ENCODE measurements around the gene CRYBA1. TPM values are rescaled to one million over a fixed set of nuclear protein-coding genes. Genes with fewer than 3 reads are reported as not detected.

Gene CRYBA1
- total RNA-seq, 1 donor from 2014 or later, result not detected

Other genes with a start within 250 kb of the CRYBA1 start
- gene SEZ6, start 240.8 kb upstream of the CRYBA1 start, total RNA-seq, result not detected
- gene PIPOX, start 203.7 kb upstream of the CRYBA1 start, total RNA-seq, result 0.59 TPM
- 346 TPM for gene MYO18A, start 66.5 kb upstream of the CRYBA1 start, total RNA-seq
- gene NUFIP2, start 47.3 kb downstream of the CRYBA1 start, total RNA-seq, result 42.3 TPM
- gene TAOK1, start 143.5 kb downstream of the CRYBA1 start, total RNA-seq, result 43.0 TPM